Loucy (cell line): ENCODE data around the gene SYTL1.
A peak's percentile ranks its signal among the peaks of the same experiment; 100 is the strongest.

Source experiments
- H2AFZ ChIP-seq: fragments of 200-600 bp; sonication (generic); 2 replicates; pipeline ENCODE4 v1.6.0; 2016; ENCODE audit warnings: antibody characterized with exemption, mild to moderate bottlenecking, low read length, moderate library complexity
- H3F3A ChIP-seq: fragments of 200-600 bp; 2 replicates; pipeline ENCODE4 v1.6.0; 2016; ENCODE audit warnings: antibody characterized with exemption, low read depth, mild to moderate bottlenecking
- H3K27me3 ChIP-seq: fragments of 200-600 bp; sonication (generic); 2 replicates; pipeline ENCODE4 v1.6.1; 2014; ENCODE audit warnings: low read length, mild to moderate bottlenecking; ENCODE audit not compliant: insufficient read depth, poor library complexity, severe bottlenecking
- H3K36me3 ChIP-seq: fragments of 200-600 bp; sonication (generic); 2 replicates; pipeline ENCODE4 v1.6.1; 2016; ENCODE audit warnings: low read length; ENCODE audit not compliant: insufficient read depth
- H3K4me1 ChIP-seq: fragments of 200-600 bp; sonication (generic); 2 replicates; pipeline ENCODE4 v1.5.1; 2014; ENCODE audit warnings: low read length, mild to moderate bottlenecking; ENCODE audit not compliant: insufficient read depth, poor library complexity, severe bottlenecking
- H3K4me2 ChIP-seq: fragments of 200-600 bp; sonication (generic); 2 replicates; pipeline ENCODE4 v1.6.0; 2014; ENCODE audit warnings: antibody characterized with exemption, low read length, low read depth, mild to moderate bottlenecking; ENCODE audit not compliant: poor library complexity, severe bottlenecking
- H3K4me3 ChIP-seq: fragments of 200-600 bp; sonication (generic); 2 replicates; pipeline ENCODE4 v1.5.1; 2014; ENCODE audit warnings: low read length, mild to moderate bottlenecking, mixed read lengths; ENCODE audit not compliant: poor library complexity, severe bottlenecking
- H3K79me2 ChIP-seq: fragments of 200-600 bp; sonication (generic); 2 replicates; pipeline ENCODE4 v1.6.1; 2014; ENCODE audit warnings: low read length; ENCODE audit not compliant: insufficient read depth
- H3K9ac ChIP-seq: fragments of 200-600 bp; sonication (generic); 2 replicates; pipeline ENCODE4 v1.6.0; 2014; ENCODE audit warnings: mild to moderate bottlenecking, low read depth, low read length, moderate library complexity; ENCODE audit not compliant: poor library complexity, severe bottlenecking
- H3K9me2 ChIP-seq: fragments of 200-600 bp; sonication (generic); replicated peaks from 2 replicates; pipeline ENCODE4 v1.6.1; 2016; ENCODE audit warnings: low read depth, low read length, mixed read lengths
- H3K9me3 ChIP-seq: fragments of 200-600 bp; sonication (generic); 2 replicates; pipeline ENCODE4 v1.6.1; 2014; ENCODE audit warnings: mild to moderate bottlenecking, antibody characterized with exemption, low read length, low read depth; ENCODE audit not compliant: insufficient read depth
- H4K20me1 ChIP-seq: fragments of 200-600 bp; sonication (generic); 2 replicates; pipeline ENCODE4 v1.6.0; 2014; ENCODE audit warnings: antibody characterized with exemption, low read length, mild to moderate bottlenecking; ENCODE audit not compliant: insufficient read depth, poor library complexity, severe bottlenecking
- CTCF ChIP-seq: fragments of 200-600 bp; sonication (generic); conservative IDR thresholded peaks from 2 replicates; pipeline ENCODE4 v1.5.1; 2014; ENCODE audit warnings: mild to moderate bottlenecking, antibody characterized with exemption, low read length
- EZH2phosphoT487 ChIP-seq: fragments of 200-600 bp; IDR thresholded peaks from 2 replicates; pipeline ENCODE4 v1.6.1; 2018; ENCODE audit warnings: antibody characterized with exemption, mild to moderate bottlenecking, moderate library complexity, borderline replicate concordance

Gene SYTL1

GRCh38 chr1:27306071-27306470 lies 35.8 kb upstream of the SYTL1 start:
- Histone ChIP-seq H2AFZ (no peak overlapping the region), H4K20me1 (no peaks in the 10 kb centered on the region), H3K27me3 (no peaks in the 10 kb centered on the region), H3K4me1 (peaks cover 9% of the 10 kb centered on the region), H3K4me2 (no peak overlapping the region), H3K9me2 (no peaks in the 10 kb centered on the region), H3K9ac (no peak overlapping the region), H3K79me2 (no peaks in the 10 kb centered on the region), H3K9me3 (no peaks in the 10 kb centered on the region), H3K4me3 (no peak overlapping the region), H3K36me3 (peaks cover 19% of the 10 kb centered on the region; the same call in 1 of the 2 replicates), H3F3A (no peaks in the 10 kb centered on the region)
- TF ChIP-seq CTCF (no peak), EZH2phosphoT487 (no peak)

- Histone ChIP-seq H4K20me1 (no peaks in the 10 kb centered on the region), H3K9me2 (no peaks in the 10 kb centered on the region), H3K4me3 (no peak overlapping the region), H3K79me2 (no peaks in the 10 kb centered on the region), H3K27me3 (no peaks in the 10 kb centered on the region), H3K36me3 (peaks cover 9% of the 10 kb centered on the region; the same call in 1 of the 2 replicates), H3F3A (no peaks in the 10 kb centered on the region), H3K9ac (peak overlapping the region; percentile 44), H2AFZ (no peak overlapping the region), H3K4me1 (peaks cover 9% of the 10 kb centered on the region), H3K4me2 (no peak overlapping the region), H3K9me3 (no peaks in the 10 kb centered on the region)
- TF ChIP-seq EZH2phosphoT487 (no peak), CTCF (0 out of 2 replicates have a peak, but pooled peaks have one; percentile 17)
Observed at GRCh38 chr1:27306892-27307761, 34.7 kb upstream of the SYTL1 start.

GRCh38 chr1:27307874-27308598 lies 33.8 kb upstream of the SYTL1 start:
- Histone ChIP-seq H3K4me2 (no peak overlapping the region), H4K20me1 (no peaks in the 10 kb centered on the region), H3K9ac (peak overlapping the region; percentile 44), H3K27me3 (no peaks in the 10 kb centered on the region), H2AFZ (no peak overlapping the region), H3F3A (no peaks in the 10 kb centered on the region), H3K36me3 (peaks cover 3% of the 10 kb centered on the region; the same call in 1 of the 2 replicates), H3K9me2 (no peaks in the 10 kb centered on the region), H3K4me3 (no peak overlapping the region), H3K4me1 (peaks cover 9% of the 10 kb centered on the region), H3K9me3 (no peaks in the 10 kb centered on the region), H3K79me2 (no peaks in the 10 kb centered on the region)
- no peak for TF ChIP-seq EZH2phosphoT487
- TF ChIP-seq CTCF, result no peak
